A673 (cell line): Measurements from ENCODE around the gene ETFA. TPM values are rescaled to one million over a fixed set of nuclear protein-coding genes. Genes with fewer than 3 reads are reported as not detected.

ENCODE experiments used
- BruUV-seq: library from RNA; stranded (reverse); fragments of 400-500 nt; replicated peaks from 2 replicates; lab custom pipeline; 2021; lab: Mats Ljungman, UMichigan
- CTCF ChIA-PET: fragments of 300-600 bp; sonication (Branson Sonifier 250); formaldehyde crosslinking; loops from one replicate; lab custom pipeline; 2022; ENCODE audit warnings: antibody characterized with exemption; lab: Charles Lee
- POLR2A ChIA-PET: fragments of 300-600 bp; sonication (Branson Sonifier 250); formaldehyde crosslinking; loops from one replicate; lab custom pipeline; 2022; ENCODE audit warnings: antibody characterized with exemption; ENCODE audit not compliant: low non-redundant PET; lab: Charles Lee
- DNase-seq: peaks from one replicate; pipeline ENCODE4 v3.0.0-alpha.2; 2015; ENCODE audit warnings: low spot score
- H3K27ac ChIP-seq: fragments of 200-600 bp; sonication (generic); 2 replicates; pipeline ENCODE4 v1.5.1; 2016; ENCODE audit warnings: mixed run types, low read depth, mild to moderate bottlenecking, mixed read lengths, antibody characterized with exemption, low read length; ENCODE audit not compliant: poor library complexity, severe bottlenecking
- H3K27me3 ChIP-seq: fragments of 200-600 bp; sonication (generic); replicated peaks from 2 replicates; pipeline ENCODE4 v1.6.1; 2017; ENCODE audit warnings: mixed run types, low read depth, mild to moderate bottlenecking, mixed read lengths, antibody characterized with exemption, low read length; ENCODE audit not compliant: insufficient read depth, poor library complexity
- H3K36me3 ChIP-seq: fragments of 200-600 bp; sonication (generic); 2 replicates; pipeline ENCODE4 v1.6.1; 2016; ENCODE audit warnings: mixed run types, mild to moderate bottlenecking, mixed read lengths, antibody characterized with exemption, low read length; ENCODE audit not compliant: insufficient read depth, poor library complexity, severe bottlenecking
- H3K4me1 ChIP-seq: fragments of 200-600 bp; sonication (generic); 2 replicates; pipeline ENCODE4 v1.6.1; 2017; ENCODE audit warnings: mixed run types, mild to moderate bottlenecking, mixed read lengths, antibody characterized with exemption, low read length; ENCODE audit not compliant: insufficient read depth, poor library complexity, severe bottlenecking
- H3K4me3 ChIP-seq: fragments of 200-600 bp; sonication (generic); 2 replicates; pipeline ENCODE4 v1.5.1; 2016; ENCODE audit warnings: low read depth, mixed run types, mild to moderate bottlenecking, mixed read lengths, low read length; ENCODE audit not compliant: poor library complexity, severe bottlenecking
- H3K9me3 ChIP-seq: fragments of 200-600 bp; sonication (generic); 2 replicates; pipeline ENCODE4 v1.6.1; 2016; ENCODE audit warnings: mixed run types, low read depth, mild to moderate bottlenecking, mixed read lengths, antibody characterized with exemption, low read length; ENCODE audit not compliant: poor library complexity, severe bottlenecking
- EZH2 ChIP-seq: fragments of 200-600 bp; sonication (generic); IDR thresholded peaks from 2 replicates; pipeline ENCODE4 v1.6.1; 2017; ENCODE audit warnings: borderline replicate concordance, low read depth, mild to moderate bottlenecking, mixed read lengths, antibody characterized with exemption, low read length; ENCODE audit not compliant: poor library complexity, severe bottlenecking
- intact Hi-C: fragments of 100-400 bp; cut with micrococcal nuclease; formaldehyde crosslinking; loops from one replicate; pipeline ENCODE4 v1.10.0; 2022; ENCODE audit not compliant: unreplicated experiment
- total RNA-seq: library from RNA; stranded (reverse); gene quantifications from 2 replicates; pipeline ENCODE4 v1.2.3, GENCODE V29; 2021
- TF ChIP-seq, protein P1 (sequence below): fragments of 300-800, 200-600 bp; sonication (generic); conservative IDR thresholded peaks from 2 replicates; pipeline ENCODE4 v1.5.1; 2017; ENCODE audit warnings: low read depth, mild to moderate bottlenecking, antibody characterized with exemption, low read length, moderate library complexity, mixed read lengths

Gene ETFA
- total RNA-seq, 1 experiment from 2014 or later, result 133 TPM

DNA sequence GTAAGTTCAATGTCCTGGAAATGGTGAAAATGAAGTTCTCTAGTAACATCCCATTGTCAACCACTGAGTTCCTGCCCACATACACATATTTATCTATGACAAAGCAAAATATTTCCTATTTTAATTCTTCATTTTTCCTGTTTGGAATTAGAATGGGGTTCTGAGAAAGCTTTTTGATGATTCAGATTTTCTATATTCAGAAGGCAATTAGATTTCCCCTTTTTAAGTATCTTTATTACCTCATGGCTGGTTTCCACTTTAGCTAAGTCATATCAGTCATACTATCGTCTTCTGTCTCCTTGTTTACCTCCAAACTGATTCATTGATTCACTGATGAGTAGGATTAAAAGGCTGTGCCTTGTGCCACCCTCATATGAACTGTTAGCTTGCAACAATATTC lies 17.9 kb downstream of the ETFA start:
- no peak for DNase-seq

DNA sequence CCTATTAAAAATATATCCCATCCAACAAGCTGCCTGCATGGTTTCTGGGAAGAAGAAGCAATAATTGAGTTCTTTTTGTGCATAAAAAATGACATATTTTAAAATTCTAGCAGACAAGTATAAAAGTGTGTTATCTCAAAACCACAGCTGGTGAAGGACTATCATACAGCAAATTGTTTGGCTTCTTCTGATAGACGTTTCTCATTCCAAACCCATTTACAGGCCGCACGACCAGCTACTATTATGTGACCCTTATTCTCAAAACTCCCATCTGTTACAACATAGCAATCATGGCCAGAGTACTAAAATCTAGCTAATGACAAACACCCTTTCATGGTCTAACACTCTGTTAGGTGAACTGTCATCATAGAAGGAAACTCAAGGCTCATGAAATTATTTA lies 21.7 kb downstream of the ETFA start:
- Histone ChIP-seq H3K4me3 (no peak overlapping the region), H3K27me3 (no peaks in the 10 kb centered on the region), H3K4me1 (peaks cover 5% of the 10 kb centered on the region), H3K9me3 (no peaks in the 10 kb centered on the region), H3K36me3 (peaks cover 5% of the 10 kb centered on the region), H3K27ac (no peak overlapping the region)
- ChIA-PET CTCF (interaction anchor here (0.7 kb wide), 1 partner anchor 127 kb away, joined by 5 read pairs; no protein-coding TSS in a partner anchor), POLR2A (no interaction called here)
- intact Hi-C loops, result loop anchor here (5.0 kb wide), 1 partner anchor 52 kb away; no protein-coding TSS in a partner anchor
- no peak for TF ChIP-seq EZH2
- TF ChIP-seq, protein P1, sequence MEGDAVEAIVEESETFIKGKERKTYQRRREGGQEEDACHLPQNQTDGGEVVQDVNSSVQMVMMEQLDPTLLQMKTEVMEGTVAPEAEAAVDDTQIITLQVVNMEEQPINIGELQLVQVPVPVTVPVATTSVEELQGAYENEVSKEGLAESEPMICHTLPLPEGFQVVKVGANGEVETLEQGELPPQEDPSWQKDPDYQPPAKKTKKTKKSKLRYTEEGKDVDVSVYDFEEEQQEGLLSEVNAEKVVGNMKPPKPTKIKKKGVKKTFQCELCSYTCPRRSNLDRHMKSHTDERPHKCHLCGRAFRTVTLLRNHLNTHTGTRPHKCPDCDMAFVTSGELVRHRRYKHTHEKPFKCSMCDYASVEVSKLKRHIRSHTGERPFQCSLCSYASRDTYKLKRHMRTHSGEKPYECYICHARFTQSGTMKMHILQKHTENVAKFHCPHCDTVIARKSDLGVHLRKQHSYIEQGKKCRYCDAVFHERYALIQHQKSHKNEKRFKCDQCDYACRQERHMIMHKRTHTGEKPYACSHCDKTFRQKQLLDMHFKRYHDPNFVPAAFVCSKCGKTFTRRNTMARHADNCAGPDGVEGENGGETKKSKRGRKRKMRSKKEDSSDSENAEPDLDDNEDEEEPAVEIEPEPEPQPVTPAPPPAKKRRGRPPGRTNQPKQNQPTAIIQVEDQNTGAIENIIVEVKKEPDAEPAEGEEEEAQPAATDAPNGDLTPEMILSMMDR, result no peak
- DNase-seq, result no peak
- no TSS peak for BruUV-seq

More for the DNA sequence above, 17.9 kb downstream of the ETFA start:
- ChIA-PET CTCF (interaction anchor here (0.6 kb wide), 1 partner anchor 65 kb away, joined by 3 read pairs; no protein-coding TSS in a partner anchor), POLR2A (no interaction called here)
- Histone ChIP-seq H3K4me3 (no peak overlapping the region), H3K27me3 (no peaks in the 10 kb centered on the region), H3K9me3 (no peaks in the 10 kb centered on the region), H3K4me1 (peaks cover 5% of the 10 kb centered on the region), H3K27ac (no peak overlapping the region), H3K36me3 (no peaks in the 10 kb centered on the region)
- BruUV-seq, result no TSS peak
- intact Hi-C loops, result no loop called here
- TF ChIP-seq EZH2, result no peak
- TF ChIP-seq, protein P1, result no peak

DNA sequence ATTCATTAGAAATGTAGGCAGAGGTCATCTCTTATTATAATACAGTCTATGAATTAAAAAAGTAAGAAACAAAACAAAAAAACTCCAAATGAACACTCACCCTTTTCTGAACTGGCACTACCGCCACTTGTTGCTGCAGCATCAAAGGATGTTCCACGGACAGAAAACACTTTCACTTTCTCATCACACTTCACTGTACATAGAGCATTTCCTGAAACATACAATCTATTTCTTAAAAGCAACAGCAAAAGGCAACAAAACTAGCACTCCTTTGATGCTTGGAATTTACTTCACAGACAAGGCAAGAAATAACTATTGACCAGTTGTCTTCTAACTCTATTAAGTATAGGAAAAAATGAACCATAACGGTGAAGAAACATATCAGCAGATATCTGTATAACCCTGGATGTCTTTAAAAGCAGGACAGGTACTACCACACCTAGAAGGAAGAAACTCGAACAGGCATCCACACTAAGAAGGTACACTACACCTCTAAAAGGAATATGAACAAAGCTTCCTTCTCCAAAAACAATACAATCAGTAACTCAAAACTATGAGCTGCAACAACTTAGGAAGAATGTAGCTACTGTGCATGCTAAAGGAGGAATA lies 24.9 kb downstream of the ETFA start:
- Histone ChIP-seq H3K27me3 (no peaks in the 10 kb centered on the region), H3K27ac (no peak overlapping the region), H3K4me3 (no peak overlapping the region), H3K4me1 (no peaks in the 10 kb centered on the region), H3K9me3 (no peaks in the 10 kb centered on the region), H3K36me3 (peaks cover 25% of the 10 kb centered on the region)
- no peak for DNase-seq
- no TSS peak for BruUV-seq
- POLR2A ChIA-PET, result no interaction called here
- CTCF ChIA-PET, result no interaction called here
- intact Hi-C loops, result loop anchor here (5.0 kb wide), 1 partner anchor 49 kb away; no protein-coding TSS in a partner anchor
- TF ChIP-seq EZH2, result no peak
- TF ChIP-seq, protein P1, result no peak
